Measurements from ENCODE around the gene SEMA5B. TPM values are rescaled to one million over a fixed set of nuclear protein-coding genes. Genes with fewer than 3 reads are reported as not detected.

Gene SEMA5B
- total RNA-seq, 1 experiment from 2014 or later, result 1.0 TPM

DNA sequence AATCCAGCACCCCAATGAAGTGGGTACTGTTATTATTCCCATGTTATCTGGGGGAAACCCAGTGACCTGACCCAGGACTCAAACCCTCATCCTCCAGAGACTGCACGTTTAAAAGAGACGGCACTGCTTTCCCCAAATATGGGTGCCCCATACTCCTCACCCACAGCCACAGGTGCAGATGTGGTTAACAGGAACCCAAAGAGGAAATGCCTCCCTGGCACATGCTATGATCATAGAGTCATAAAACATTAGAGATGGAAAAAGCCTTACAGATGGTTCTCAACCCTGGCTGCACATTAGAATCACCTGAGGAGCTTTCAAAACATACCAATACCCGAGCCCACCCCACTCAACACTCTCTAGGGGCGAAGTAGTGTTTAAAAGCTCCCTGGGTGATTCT is 111.5 kb downstream of the SEMA5B start:
- Histone ChIP-seq H3K9me3 (no peaks in the 10 kb centered on the region), H3K36me3 (ENCODE audit: control insufficient read depth, insufficient read depth, low read length) (no peaks in the 10 kb centered on the region), H3K4me1 (0 out of 2 replicates have a peak, but pooled peaks cover 5% of the 10 kb centered on the region), H3K27me3 (replicated peaks; ENCODE audit: control insufficient read depth, insufficient read depth, low read length) (no peaks in the 10 kb centered on the region), H3K4me3 (ENCODE audit: low read depth, low read length) (no peak overlapping the region)
- H3K27ac Mint-ChIP-seq (ENCODE audit: unreplicated experiment), result no peak overlapping the region
- ChIA-PET CTCF (no interaction called here), POLR2A (no interaction called here)
- H3K4me3 Mint-ChIP-seq (ENCODE audit: unreplicated experiment), result no peak overlapping the region
- DNase-seq, result no peak
- H3K4me1 Mint-ChIP-seq (ENCODE audit: low read depth, unreplicated experiment), result peaks cover 6% of the 10 kb centered on the region
- no peaks in the 10 kb centered on the region for H3K27me3 Mint-ChIP-seq (ENCODE audit: insufficient read depth, unreplicated experiment)
- H3K9me3 Mint-ChIP-seq (ENCODE audit: unreplicated experiment), result no peaks in the 10 kb centered on the region
- no peaks in the 10 kb centered on the region for H3K36me3 Mint-ChIP-seq (ENCODE audit: insufficient read depth, unreplicated experiment)
- no TSS peak for BruUV-seq (replicated peaks)
- TF ChIP-seq, protein P1, sequence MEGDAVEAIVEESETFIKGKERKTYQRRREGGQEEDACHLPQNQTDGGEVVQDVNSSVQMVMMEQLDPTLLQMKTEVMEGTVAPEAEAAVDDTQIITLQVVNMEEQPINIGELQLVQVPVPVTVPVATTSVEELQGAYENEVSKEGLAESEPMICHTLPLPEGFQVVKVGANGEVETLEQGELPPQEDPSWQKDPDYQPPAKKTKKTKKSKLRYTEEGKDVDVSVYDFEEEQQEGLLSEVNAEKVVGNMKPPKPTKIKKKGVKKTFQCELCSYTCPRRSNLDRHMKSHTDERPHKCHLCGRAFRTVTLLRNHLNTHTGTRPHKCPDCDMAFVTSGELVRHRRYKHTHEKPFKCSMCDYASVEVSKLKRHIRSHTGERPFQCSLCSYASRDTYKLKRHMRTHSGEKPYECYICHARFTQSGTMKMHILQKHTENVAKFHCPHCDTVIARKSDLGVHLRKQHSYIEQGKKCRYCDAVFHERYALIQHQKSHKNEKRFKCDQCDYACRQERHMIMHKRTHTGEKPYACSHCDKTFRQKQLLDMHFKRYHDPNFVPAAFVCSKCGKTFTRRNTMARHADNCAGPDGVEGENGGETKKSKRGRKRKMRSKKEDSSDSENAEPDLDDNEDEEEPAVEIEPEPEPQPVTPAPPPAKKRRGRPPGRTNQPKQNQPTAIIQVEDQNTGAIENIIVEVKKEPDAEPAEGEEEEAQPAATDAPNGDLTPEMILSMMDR (IDR thresholded peaks at IDR 0.05; ENCODE audit: insufficient read depth in 1 of 2, low read depth in 1 of 2, low read length in 1 of 2, severe bottlenecking in 1 of 2, unreplicated experiment in 1 of 2), result no peak
- intact Hi-C loops (cut with micrococcal nuclease; ENCODE audit: unreplicated experiment), result no loop called here

DNA sequence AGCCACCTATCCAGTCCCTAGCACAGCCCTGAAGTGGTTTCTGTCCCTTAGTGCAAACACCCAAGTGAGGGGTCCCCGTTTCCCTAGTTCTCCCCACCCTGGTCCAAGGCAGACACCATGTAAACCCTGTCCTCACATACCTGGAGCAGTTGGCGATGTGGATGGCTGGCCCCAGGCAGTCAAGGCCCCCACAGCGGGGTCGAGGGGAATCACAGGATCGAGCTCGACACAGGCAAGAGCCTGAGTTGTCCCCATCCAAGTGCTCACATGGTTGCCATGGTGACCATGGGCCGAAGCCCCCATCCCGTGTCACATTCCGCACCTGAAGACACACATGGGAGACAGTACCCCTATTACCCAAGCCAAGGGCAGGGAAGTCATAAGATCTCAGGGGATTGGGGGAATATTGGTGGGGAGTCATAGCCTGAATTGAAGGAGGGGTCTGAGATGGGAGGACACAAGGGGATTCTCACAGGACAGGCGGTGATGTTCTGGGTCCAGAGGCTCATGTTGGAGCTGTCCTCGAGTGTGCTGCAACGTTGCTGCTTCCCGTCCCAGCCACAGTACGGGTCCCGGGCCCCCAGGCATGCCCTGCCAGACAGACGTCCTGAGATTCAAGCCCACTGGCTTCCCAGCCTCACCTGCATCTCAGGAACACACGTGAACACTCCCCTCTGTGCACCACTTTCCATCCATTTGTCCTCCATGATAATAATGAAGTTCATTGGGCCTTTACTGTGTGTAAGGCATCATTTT is 112.1 kb downstream of the SEMA5B start:
- Mint-ChIP-seq H3K4me3 (ENCODE audit: unreplicated experiment) (no peak overlapping the region), H3K36me3 (ENCODE audit: insufficient read depth, unreplicated experiment) (no peaks in the 10 kb centered on the region), H3K9me3 (ENCODE audit: unreplicated experiment) (no peaks in the 10 kb centered on the region), H3K4me1 (ENCODE audit: low read depth, unreplicated experiment) (peaks cover 6% of the 10 kb centered on the region), H3K27me3 (ENCODE audit: insufficient read depth, unreplicated experiment) (no peaks in the 10 kb centered on the region), H3K27ac (ENCODE audit: unreplicated experiment) (no peak overlapping the region)
- TF ChIP-seq, protein P1 (IDR thresholded peaks at IDR 0.05; ENCODE audit: insufficient read depth in 1 of 2, low read depth in 1 of 2, low read length in 1 of 2, severe bottlenecking in 1 of 2, unreplicated experiment in 1 of 2), result no peak
- H3K4me1 ChIP-seq, result 0 out of 2 replicates have a peak, but pooled peaks cover 5% of the 10 kb centered on the region
- H3K36me3 ChIP-seq (ENCODE audit: control insufficient read depth, insufficient read depth, low read length), result no peaks in the 10 kb centered on the region
- H3K4me3 ChIP-seq (ENCODE audit: low read depth, low read length), result no peak overlapping the region
- POLR2A ChIA-PET, result no interaction called here
- H3K9me3 ChIP-seq, result no peaks in the 10 kb centered on the region
- no peak for DNase-seq
- H3K27me3 ChIP-seq (replicated peaks; ENCODE audit: control insufficient read depth, insufficient read depth, low read length), result no peaks in the 10 kb centered on the region
- intact Hi-C loops (cut with micrococcal nuclease; ENCODE audit: unreplicated experiment), result no loop called here
- no TSS peak for BruUV-seq (replicated peaks)
- CTCF ChIA-PET, result no interaction called here

- ChIA-PET CTCF (no interaction called here), POLR2A (no interaction called here)
- Mint-ChIP-seq H3K4me3 (ENCODE audit: unreplicated experiment) (no peak overlapping the region), H3K4me1 (ENCODE audit: low read depth, unreplicated experiment) (peaks cover 6% of the 10 kb centered on the region), H3K36me3 (ENCODE audit: insufficient read depth, unreplicated experiment) (no peaks in the 10 kb centered on the region), H3K9me3 (ENCODE audit: unreplicated experiment) (no peaks in the 10 kb centered on the region), H3K27ac (ENCODE audit: unreplicated experiment) (no peak overlapping the region), H3K27me3 (ENCODE audit: insufficient read depth, unreplicated experiment) (no peaks in the 10 kb centered on the region)
- Histone ChIP-seq H3K9me3 (no peaks in the 10 kb centered on the region), H3K4me3 (ENCODE audit: low read depth, low read length) (no peak overlapping the region), H3K4me1 (0 out of 2 replicates have a peak, but pooled peaks cover 5% of the 10 kb centered on the region), H3K36me3 (ENCODE audit: control insufficient read depth, insufficient read depth, low read length) (no peaks in the 10 kb centered on the region), H3K27me3 (replicated peaks; ENCODE audit: control insufficient read depth, insufficient read depth, low read length) (no peaks in the 10 kb centered on the region)
- no TSS peak for BruUV-seq (replicated peaks)
- no peak for DNase-seq
- TF ChIP-seq, protein P1 (IDR thresholded peaks at IDR 0.05; ENCODE audit: insufficient read depth in 1 of 2, low read depth in 1 of 2, low read length in 1 of 2, severe bottlenecking in 1 of 2, unreplicated experiment in 1 of 2), result no peak
- intact Hi-C loops (cut with micrococcal nuclease; ENCODE audit: unreplicated experiment), result no loop called here
Observed at GRCh38 chr3:122913539-122914100, 113.9 kb downstream of the SEMA5B start.

Data from Caco-2 (cell line).